Placental epithelial cell (primary cell): ENCODE data around the gene SLC37A3. TPM values are rescaled to one million over a fixed set of nuclear protein-coding genes. Genes with fewer than 3 reads are reported as not detected.

Source experiments
- small RNA-seq: library from RNA; depleted of rRNA; stranded (forward); fragments of <200 nt; gene quantifications from one replicate; pipeline ENCODE3, GENCODE V24; 2012
- total RNA-seq: library from RNA; depleted of rRNA; stranded (reverse); fragments of >200 nt; gene quantifications from 2 replicates; pipeline ENCODE4 v1.2.3, GENCODE V29; 2012

SLC37A3 gene
- 81.3 and 93.0 TPM in 2 replicates for total RNA-seq

DNA sequence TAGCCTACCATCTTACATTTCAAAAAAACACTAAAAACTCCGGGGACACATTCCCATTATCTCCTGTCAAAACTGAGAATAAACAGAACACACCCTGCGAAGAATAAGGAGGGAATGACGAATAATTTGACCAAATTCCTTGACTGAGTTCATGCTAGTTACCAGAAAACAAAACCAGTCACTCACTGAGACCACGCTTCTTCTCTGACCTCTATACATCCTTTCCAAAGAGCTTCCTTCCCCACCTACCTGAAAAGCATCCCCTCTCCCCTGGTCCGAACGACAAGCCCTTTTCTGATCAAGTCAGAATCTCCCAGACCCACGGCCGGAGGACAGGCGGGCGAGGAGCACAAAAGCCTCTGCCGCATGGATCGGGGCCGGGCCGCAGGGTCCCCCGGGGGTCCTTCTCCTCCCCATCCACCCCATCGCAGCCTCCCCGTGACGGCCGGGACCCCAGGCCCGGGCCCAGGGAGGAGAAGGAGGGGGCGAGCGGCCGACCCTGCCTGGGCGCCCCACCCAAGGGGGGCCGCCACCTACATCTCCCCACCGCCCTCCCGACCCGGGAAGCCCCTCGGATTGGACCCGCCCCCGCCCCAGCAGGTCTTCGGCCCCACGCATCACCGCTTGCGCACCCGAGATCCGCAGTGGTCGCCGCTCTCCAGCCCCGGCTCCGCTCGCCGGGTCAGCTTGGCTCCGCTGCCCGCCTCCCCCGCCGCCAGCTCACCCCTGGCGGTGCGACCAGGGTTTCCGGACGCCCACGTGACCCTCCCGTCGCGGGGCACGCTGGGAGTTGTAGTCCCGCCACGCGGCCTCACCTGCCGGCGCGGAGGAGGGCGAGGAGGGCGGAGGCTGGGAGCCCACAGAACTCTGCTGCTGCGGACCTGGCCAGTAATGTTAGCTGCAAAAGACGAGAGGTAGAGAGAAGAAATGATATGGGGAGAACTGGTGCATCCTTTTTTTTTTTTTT lies at the start of gene SLC37A3:
SLC37A3 (minus strand) TSS at position 747 of the 967 bp plus-strand sequence. CDS start 16,004 bp downstream, outside the sequence.

GRCh38 chr7:140403878-140404564 lies 5.7 kb upstream of the SLC37A3 start, which contains the start of gene RAB19:
TSS of gene RAB19 (plus strand) at chr7:140404058. CDS start at chr7:140407647, 3,589 bp downstream.

Small RNAs within 50 kb of the gene (small RNA-seq; reads per million reads assigned to genes)
- gene RNA5SP247: not detected
- gene RNA5SP248: 107 reads per million, percentile 98 among the genes with 10 or more reads in this experiment

Other genes starting within 250 kb of the SLC37A3 start
- 6.2 and 16.9 TPM in 2 replicates for gene KDM7A, start 221.5 kb downstream of the SLC37A3 start, total RNA-seq
- not detected in 2 replicates for gene RAB19, start 5.5 kb upstream of the SLC37A3 start, total RNA-seq
- 57.7 and 74.6 TPM in 2 replicates for gene MKRN1, start 81.0 kb upstream of the SLC37A3 start, total RNA-seq
- gene DENND2A, start 242.3 kb upstream of the SLC37A3 start, total RNA-seq: 12.7 and 26.3 TPM in 2 replicates